A673 (cell line): ENCODE measurements around the gene LMNB1.
"Not testable (repeated sequence)": the region's sequence is repeated elsewhere in the genome, so short reads cannot be mapped to it uniquely, and the experiment has no call there.

Experiments used
- CTCF ChIP-seq: fragments of 300-800, 200-600 bp; sonication (generic); conservative IDR thresholded peaks from 2 replicates; pipeline ENCODE4 v1.5.1; 2017; ENCODE audit warnings: low read depth, mild to moderate bottlenecking, antibody characterized with exemption, low read length, moderate library complexity, mixed read lengths
- EZH2 ChIP-seq: fragments of 200-600 bp; sonication (generic); IDR thresholded peaks from 2 replicates; pipeline ENCODE4 v1.6.1; 2017; ENCODE audit warnings: borderline replicate concordance, low read depth, mild to moderate bottlenecking, mixed read lengths, antibody characterized with exemption, low read length; ENCODE audit not compliant: poor library complexity, severe bottlenecking

GRCh38 chr5:126773536-126773935 lies 3.4 kb upstream of the LMNB1 start:
- not testable (repeated sequence) for TF ChIP-seq CTCF, EZH2
